Measurements from ENCODE around the gene PTPRD.

PTPRD gene

GRCh38 chr9:9847750-9848149 is 765.1 kb downstream of the PTPRD start:
- H4K20me1 ChIP-seq (ENCODE audit: low read depth, low read length): no peaks in the 10 kb centered on the region

GRCh38 chr9:9846557-9846956 is 766.2 kb downstream of the PTPRD start:
- Histone ChIP-seq H3K36me3 (ENCODE audit: low read length) (no peaks in the 10 kb centered on the region), H3K79me2 (ENCODE audit: insufficient read depth, low read length) (no peaks in the 10 kb centered on the region), H3K9me2 (replicated peaks; ENCODE audit: insufficient read depth, low read length) (no peaks in the 10 kb centered on the region), H3K4me3 (ENCODE audit: insufficient read depth, low read length, poor library complexity, severe bottlenecking) (no peak overlapping the region), H3K9me3 (ENCODE audit: insufficient read depth, low read length) (no peaks in the 10 kb centered on the region), H3K4me2 (ENCODE audit: low read depth, low read length, poor library complexity, severe bottlenecking) (no peak overlapping the region), H3F3A (ENCODE audit: insufficient read depth) (no peaks in the 10 kb centered on the region), H4K20me1 (ENCODE audit: low read depth, low read length) (no peaks in the 10 kb centered on the region), H3K27ac (ENCODE audit: low read depth, low read length) (no peak overlapping the region), H3K27me3 (ENCODE audit: low read length) (no peaks in the 10 kb centered on the region), H2AFZ (ENCODE audit: low read depth, low read length, severe bottlenecking) (no peak overlapping the region), H3K9ac (ENCODE audit: low read length) (no peak overlapping the region)
- no peak for TF ChIP-seq EZH2phosphoT487 (conservative IDR thresholded peaks at IDR 0.05; ENCODE audit: low read length)
- TF ChIP-seq, protein P1, sequence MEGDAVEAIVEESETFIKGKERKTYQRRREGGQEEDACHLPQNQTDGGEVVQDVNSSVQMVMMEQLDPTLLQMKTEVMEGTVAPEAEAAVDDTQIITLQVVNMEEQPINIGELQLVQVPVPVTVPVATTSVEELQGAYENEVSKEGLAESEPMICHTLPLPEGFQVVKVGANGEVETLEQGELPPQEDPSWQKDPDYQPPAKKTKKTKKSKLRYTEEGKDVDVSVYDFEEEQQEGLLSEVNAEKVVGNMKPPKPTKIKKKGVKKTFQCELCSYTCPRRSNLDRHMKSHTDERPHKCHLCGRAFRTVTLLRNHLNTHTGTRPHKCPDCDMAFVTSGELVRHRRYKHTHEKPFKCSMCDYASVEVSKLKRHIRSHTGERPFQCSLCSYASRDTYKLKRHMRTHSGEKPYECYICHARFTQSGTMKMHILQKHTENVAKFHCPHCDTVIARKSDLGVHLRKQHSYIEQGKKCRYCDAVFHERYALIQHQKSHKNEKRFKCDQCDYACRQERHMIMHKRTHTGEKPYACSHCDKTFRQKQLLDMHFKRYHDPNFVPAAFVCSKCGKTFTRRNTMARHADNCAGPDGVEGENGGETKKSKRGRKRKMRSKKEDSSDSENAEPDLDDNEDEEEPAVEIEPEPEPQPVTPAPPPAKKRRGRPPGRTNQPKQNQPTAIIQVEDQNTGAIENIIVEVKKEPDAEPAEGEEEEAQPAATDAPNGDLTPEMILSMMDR (IDR thresholded peaks at IDR 0.05; ENCODE audit: insufficient read depth, low read length, poor library complexity, severe bottlenecking): no peak

More at GRCh38 chr9:9847750-9848149, 765.1 kb downstream of the PTPRD start:
- Histone ChIP-seq H3K79me2 (ENCODE audit: insufficient read depth, low read length) (no peaks in the 10 kb centered on the region), H3K27me3 (ENCODE audit: low read length) (no peaks in the 10 kb centered on the region), H3K27ac (ENCODE audit: low read depth, low read length) (no peak overlapping the region), H3K9me2 (replicated peaks; ENCODE audit: insufficient read depth, low read length) (no peaks in the 10 kb centered on the region), H3K4me3 (ENCODE audit: insufficient read depth, low read length, poor library complexity, severe bottlenecking) (no peak overlapping the region), H3K9ac (ENCODE audit: low read length) (no peak overlapping the region), H3F3A (ENCODE audit: insufficient read depth) (no peaks in the 10 kb centered on the region), H2AFZ (ENCODE audit: low read depth, low read length, severe bottlenecking) (no peak overlapping the region), H3K4me2 (ENCODE audit: low read depth, low read length, poor library complexity, severe bottlenecking) (no peak overlapping the region), H3K36me3 (ENCODE audit: low read length) (no peaks in the 10 kb centered on the region), H3K9me3 (ENCODE audit: insufficient read depth, low read length) (no peaks in the 10 kb centered on the region)
- TF ChIP-seq, protein P1 (IDR thresholded peaks at IDR 0.05; ENCODE audit: insufficient read depth, low read length, poor library complexity, severe bottlenecking): no peak
- no peak for TF ChIP-seq EZH2phosphoT487 (conservative IDR thresholded peaks at IDR 0.05; ENCODE audit: low read length)

- Histone ChIP-seq H4K20me1 (ENCODE audit: low read depth, low read length) (no peaks in the 10 kb centered on the region), H2AFZ (ENCODE audit: low read depth, low read length, severe bottlenecking) (no peak overlapping the region), H3K9me2 (replicated peaks; ENCODE audit: insufficient read depth, low read length) (no peaks in the 10 kb centered on the region), H3K27ac (ENCODE audit: low read depth, low read length) (no peak overlapping the region), H3K79me2 (ENCODE audit: insufficient read depth, low read length) (no peaks in the 10 kb centered on the region), H3K4me2 (ENCODE audit: low read depth, low read length, poor library complexity, severe bottlenecking) (no peak overlapping the region), H3K9ac (ENCODE audit: low read length) (no peak overlapping the region), H3K4me3 (ENCODE audit: insufficient read depth, low read length, poor library complexity, severe bottlenecking) (no peak overlapping the region), H3F3A (ENCODE audit: insufficient read depth) (no peaks in the 10 kb centered on the region), H3K9me3 (ENCODE audit: insufficient read depth, low read length) (no peaks in the 10 kb centered on the region), H3K27me3 (ENCODE audit: low read length) (no peaks in the 10 kb centered on the region), H3K36me3 (ENCODE audit: low read length) (no peaks in the 10 kb centered on the region)
- TF ChIP-seq, protein P1 (IDR thresholded peaks at IDR 0.05; ENCODE audit: insufficient read depth, low read length, poor library complexity, severe bottlenecking): no peak
- no peak for TF ChIP-seq EZH2phosphoT487 (conservative IDR thresholded peaks at IDR 0.05; ENCODE audit: low read length)
Measured at GRCh38 chr9:9820436-9820835, 792.4 kb downstream of the PTPRD start.
